HG02884 (cell line): Measurements from ENCODE around the gene SLC7A8.

Experiments used
- ATAC-seq: cut with Tn5 transposase; IDR thresholded peaks from one replicate; pipeline ENCODE4 v1.9.1; 2021; ENCODE audit warnings: mild to moderate bottlenecking, moderate library complexity; ENCODE audit not compliant: unreplicated experiment

The SLC7A8 gene

GRCh38 chr14:23183158-23183470 lies 346 bp downstream of the SLC7A8 start:
- ATAC-seq = no peak

GRCh38 chr14:23182372-23183157 lies 895 bp downstream of the SLC7A8 start:
- no peak for ATAC-seq

- no peak for ATAC-seq
Measured at GRCh38 chr14:23181946-23182345, 1.5 kb downstream of the SLC7A8 start.

- ATAC-seq = no peak
Measured at GRCh38 chr14:23181453-23181852, 2.0 kb downstream of the SLC7A8 start.

GRCh38 chr14:23177181-23177580 lies 6.3 kb downstream of the SLC7A8 start:
- no peak for ATAC-seq

- ATAC-seq = no peak
Measured at GRCh38 chr14:23175823-23176222, 7.6 kb downstream of the SLC7A8 start.

- ATAC-seq = no peak
Measured at GRCh38 chr14:23174296-23175184, 8.9 kb downstream of the SLC7A8 start.

- ATAC-seq = no peak
Measured at GRCh38 chr14:23173796-23174195, 9.7 kb downstream of the SLC7A8 start.

GRCh38 chr14:23173031-23173430 lies 10.4 kb downstream of the SLC7A8 start:
- no peak for ATAC-seq

- ATAC-seq = no peak
Measured at GRCh38 chr14:23172574-23172973, 10.9 kb downstream of the SLC7A8 start.

- ATAC-seq = no peak
Measured at GRCh38 chr14:23172096-23172495, 11.4 kb downstream of the SLC7A8 start.

GRCh38 chr14:23171222-23171975 lies 12.1 kb downstream of the SLC7A8 start:
- ATAC-seq = no peak

GRCh38 chr14:23169622-23170021 lies 13.8 kb downstream of the SLC7A8 start:
- ATAC-seq = no peak

GRCh38 chr14:23168246-23168645 lies 15.2 kb downstream of the SLC7A8 start:
- no peak for ATAC-seq

GRCh38 chr14:23167116-23167847 lies 16.2 kb downstream of the SLC7A8 start:
- ATAC-seq = no peak

- ATAC-seq = no peak
Measured at GRCh38 chr14:23164949-23165348, 18.5 kb downstream of the SLC7A8 start.

GRCh38 chr14:23164250-23164649 lies 19.2 kb downstream of the SLC7A8 start:
- no peak for ATAC-seq

GRCh38 chr14:23163830-23164229 lies 19.6 kb downstream of the SLC7A8 start:
- ATAC-seq = no peak

GRCh38 chr14:23162800-23163199 lies 20.7 kb downstream of the SLC7A8 start:
- ATAC-seq = no peak

- ATAC-seq = no peak
Measured at GRCh38 chr14:23162005-23162404, 21.5 kb downstream of the SLC7A8 start.
